T-helper 1 cell (primary cell): ENCODE results near the gene SPCS2.

Experiments used
- DNase-seq, 5 donors: peaks; one replicate each; pipeline ENCODE4 v3.0.0-alpha.2; 2012 to 2020
- total RNA-seq, 4 donors: gene quantifications; one replicate each; lab custom pipeline; 2026; lab: John Stamatoyannopoulos, UW

SPCS2 gene
- total RNA-seq, result 10.2 to 17.6 (median 14.2) reads per million in 4 donors

DNA sequence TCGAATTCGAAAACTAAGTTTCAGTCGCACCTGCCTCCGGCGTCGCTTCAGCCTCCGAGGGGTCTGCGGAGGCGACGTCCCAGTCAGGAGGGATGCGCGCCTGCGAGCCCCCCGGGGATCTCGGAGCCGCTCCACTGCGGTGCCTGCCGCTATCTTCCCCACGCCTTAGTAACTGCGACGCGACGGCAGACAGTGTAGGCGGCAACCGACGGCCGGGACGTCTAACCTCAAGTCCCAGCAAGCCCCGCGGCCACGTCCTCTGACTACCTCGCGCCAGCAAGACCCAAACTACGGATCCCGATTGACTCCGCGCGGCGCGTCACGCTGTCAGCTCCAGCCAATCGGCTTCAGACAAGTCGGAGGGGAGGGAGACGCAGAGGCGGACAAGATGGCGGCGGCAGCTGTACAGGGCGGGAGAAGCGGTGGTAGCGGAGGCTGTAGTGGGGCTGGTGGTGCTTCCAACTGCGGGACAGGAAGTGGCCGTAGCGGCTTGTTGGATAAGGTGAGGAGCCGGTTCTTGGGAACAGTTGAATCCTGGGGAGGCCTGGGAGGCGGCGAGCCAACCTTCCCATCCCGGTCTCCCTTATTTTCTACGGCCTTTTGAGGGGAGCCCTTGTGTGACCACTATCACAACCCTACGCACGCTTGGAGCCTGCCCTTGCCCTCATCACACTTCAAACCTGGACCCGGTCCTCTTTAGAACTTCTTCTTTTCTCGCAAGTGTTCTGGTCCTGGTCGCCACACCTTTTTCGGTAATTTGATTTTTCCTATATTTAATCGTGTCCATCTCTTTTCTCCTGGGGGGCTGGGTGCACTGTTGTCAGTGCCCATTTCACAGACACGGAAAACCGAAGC, at the start of gene SPCS2, which contains the start of gene XRRA1:
Gene SPCS2, plus strand, starts transcription at position 369 of the 855 bp plus-strand sequence. Its CDS starts 20 bp downstream, at position 389.
Gene XRRA1, minus strand, starts transcription at position 194 of the 855 bp plus-strand sequence. CDS start 8,213 bp downstream, outside the sequence.
- DNase-seq, result peak; percentile 95 to 98 (median 98)

DNA sequence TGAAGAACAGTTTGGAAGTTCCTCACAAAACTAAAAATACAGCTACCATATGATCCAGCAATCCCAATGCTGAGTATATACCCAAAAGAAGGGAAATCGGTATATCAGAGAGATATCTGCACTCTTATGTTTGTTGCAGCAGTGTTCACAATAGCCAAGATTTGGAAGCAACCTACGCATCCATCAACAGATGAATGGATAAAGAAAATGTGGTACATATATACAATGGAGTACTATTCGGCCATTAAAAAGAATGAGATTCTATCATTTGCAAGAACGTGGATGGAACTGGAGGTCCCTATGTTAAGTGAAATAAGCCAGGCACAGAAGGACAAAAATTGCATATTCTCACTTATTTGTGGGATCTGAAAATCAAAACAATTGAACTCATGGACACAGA, 46.7 kb upstream of the SPCS2 start:
- DNase-seq, result no peak

DNA sequence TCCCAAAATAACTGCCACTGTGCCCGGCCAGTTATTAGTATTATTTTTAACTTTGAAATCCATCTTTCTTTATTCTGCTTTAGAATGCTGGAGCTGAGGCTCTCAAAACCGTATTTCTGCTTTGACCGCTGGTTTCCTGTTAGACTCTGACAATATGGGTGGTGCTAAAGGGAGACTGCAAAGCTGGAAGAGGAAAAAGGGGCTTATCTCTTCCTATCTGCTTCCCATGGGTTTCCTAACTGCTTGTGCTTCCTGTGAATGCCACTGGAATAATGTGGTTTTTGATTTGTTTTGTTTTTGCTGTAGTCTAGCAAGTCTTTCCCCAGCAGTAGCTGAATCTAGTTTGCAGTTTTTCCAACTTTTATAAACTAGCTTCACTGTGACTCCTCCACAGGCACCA, 43.7 kb upstream of the SPCS2 start:
- DNase-seq, result no peak

DNA sequence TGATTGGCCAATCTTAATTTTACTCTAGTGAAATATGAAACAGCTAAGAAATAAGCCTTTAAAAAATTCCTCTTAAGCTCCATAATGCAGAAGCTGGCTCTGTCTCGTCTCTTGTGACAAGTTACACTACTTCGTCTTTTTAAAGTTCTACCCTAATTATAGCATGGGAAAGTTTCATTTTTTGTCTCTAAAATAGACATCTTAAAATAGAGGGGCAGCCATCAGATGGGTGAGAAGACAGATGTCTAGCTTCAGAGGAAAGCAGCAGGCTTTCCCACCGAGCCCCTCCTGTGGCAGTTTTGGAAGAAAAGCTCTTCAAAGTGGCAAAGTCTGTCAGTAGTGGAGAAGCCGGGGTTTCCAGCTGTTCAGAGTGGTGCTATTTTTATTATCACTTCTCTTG, 39.7 kb upstream of the SPCS2 start:
- DNase-seq, result no peak

DNA sequence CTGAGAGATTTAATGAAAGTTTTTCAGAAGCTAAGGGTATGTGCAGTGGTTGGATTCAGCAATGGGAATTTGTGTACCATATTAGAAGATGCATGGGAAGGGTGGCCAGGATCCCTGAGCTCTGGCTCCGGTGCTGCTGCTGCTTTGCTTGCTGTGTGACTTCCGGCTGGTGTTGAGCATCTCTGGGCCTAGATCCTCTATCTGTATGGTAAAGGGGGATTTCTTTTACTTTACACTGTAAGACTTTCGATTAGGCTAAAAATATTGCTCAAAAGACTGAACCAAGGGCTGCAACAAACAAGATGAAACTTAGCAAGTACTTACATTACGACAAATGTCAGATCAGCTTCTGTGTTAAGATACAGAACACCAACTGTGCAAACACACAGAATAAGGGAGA, 39.3 kb upstream of the SPCS2 start:
- no peak for DNase-seq

DNA sequence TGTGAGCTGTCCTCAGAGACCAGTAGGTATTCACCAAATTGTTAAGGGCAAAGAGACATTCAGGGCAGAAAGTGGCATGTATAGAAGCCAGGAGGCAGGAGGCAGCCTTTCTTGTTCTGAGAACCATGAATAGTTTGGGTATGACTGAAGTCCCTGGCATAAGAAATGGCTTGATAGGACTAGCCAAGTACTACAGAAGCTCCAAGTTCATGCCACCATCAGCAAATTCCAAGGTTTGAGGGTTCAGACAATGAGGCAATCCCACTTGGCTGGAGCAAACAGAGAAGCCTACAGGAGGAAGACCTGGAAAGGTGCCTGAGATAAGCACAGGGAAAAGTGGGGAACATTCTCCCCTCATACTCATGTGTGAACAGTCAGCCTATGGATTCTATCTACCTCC, 25.9 kb upstream of the SPCS2 start:
- DNase-seq, result no peak

DNA sequence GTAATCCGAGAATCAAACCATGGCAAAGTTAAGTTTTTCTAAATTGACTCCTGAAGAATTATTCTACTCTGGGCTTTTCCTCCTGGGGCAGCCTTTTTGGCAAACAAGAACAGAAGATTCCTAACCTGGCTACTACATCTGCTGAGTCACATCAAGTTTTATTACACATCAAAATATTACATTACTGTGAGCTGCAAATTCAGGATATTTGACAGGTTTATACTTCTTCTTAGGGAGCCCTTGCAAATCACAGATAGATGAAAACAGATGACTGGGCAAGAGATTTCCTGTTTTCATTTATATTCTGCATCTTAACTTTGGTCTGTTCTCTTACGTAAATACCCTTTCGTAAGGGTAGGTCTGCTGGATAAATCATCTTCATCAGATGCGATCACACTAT, 23.8 kb upstream of the SPCS2 start:
- no peak for DNase-seq

DNA sequence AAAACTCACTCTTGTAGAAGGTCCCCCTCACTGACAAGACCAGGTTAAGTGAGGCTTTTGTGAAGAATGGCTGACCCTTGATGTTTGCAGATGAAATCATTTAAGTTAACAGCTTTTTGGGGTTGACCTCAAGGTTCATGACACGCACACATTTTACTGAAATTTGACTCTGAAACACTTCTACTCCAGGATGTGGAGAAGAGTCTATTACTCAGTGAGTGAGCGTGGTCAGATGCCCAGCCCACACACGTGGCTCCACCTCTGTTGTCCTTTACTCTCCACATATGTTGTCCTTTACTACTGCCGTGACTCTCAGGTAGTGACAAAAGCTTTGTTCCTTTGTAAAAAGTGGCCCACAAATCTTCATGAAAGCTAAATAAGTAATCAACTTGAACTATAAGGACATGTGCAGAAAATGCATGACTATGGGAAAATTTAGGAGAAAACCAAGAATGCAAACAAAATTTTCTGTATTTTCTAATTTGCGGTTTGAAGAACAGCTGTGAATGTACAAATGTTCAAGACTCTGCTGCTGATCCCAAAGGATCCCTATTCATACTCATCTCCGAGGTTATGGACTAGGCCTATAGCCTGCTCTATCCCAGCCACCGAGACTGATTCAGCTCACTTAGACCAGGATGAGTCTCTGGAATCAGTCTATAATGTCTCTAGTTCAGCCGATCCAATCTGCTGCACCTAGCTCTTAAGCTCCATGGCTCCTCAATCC, 22.6 kb upstream of the SPCS2 start:
- peak in 1 of 5 donors; percentile 70 for DNase-seq

DNA sequence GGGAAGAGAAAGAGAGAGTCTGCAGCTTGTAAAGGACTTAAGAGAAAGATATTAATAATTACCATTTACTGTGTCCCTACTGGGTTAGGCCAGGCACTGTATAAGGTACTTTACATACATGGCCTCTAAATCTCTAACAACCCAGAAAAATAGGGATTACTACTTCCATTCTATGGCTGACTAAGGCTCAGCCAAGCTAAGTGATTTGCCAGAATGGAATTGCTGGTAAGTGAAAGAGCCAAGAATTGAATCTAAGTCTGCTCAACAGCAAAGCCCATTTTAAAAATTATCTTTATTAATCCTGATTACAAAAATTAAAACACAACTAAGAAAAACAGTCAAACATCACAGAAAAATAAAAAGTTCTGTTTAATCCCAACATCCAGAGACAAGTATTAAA, 21.6 kb upstream of the SPCS2 start:
- no peak for DNase-seq

DNA sequence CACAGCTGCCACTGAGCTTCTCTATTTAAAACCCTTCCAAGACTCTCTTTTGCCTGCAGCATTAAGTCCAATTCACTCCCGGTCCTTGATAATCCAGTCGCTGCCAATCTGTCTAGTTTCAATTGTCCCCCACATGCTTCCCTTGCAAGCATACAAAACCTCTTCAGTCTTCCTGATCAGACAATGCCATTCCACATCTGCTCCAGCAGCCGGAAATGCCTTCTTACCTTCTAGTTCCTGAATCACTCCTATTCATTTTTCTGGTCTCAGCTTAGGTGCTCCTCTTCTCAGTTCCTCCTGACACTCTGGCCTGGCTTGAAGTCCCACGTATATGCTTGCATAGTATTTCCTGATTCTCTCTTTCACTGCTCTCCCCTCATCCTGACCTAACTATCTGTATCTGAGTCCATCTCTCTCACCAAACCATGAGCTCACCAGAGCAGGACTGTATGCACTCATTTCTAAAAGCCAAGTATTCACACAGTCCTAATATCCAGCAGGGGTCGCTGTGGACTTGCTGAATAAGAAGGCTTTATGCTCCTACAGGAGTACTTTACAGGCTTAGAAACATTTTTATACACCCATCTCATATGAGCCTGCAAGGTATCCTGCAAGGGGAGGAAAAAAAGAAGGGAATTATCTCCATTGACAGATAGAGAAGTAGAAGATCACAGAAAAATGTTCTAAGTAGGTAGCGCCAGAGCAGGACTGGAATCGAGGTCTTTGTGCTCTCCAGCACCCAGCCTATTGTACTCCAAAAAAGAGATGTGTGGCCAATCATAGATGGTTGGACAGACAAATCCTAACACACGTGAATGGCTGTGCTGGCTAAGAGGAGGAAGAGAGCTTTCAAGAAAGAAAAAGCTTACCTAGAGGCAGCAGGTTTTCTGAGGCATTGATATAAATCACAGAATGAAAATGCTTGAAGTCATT, 19.4 kb upstream of the SPCS2 start:
- DNase-seq, result peak; percentile 17 to 82 (median 49)

DNA sequence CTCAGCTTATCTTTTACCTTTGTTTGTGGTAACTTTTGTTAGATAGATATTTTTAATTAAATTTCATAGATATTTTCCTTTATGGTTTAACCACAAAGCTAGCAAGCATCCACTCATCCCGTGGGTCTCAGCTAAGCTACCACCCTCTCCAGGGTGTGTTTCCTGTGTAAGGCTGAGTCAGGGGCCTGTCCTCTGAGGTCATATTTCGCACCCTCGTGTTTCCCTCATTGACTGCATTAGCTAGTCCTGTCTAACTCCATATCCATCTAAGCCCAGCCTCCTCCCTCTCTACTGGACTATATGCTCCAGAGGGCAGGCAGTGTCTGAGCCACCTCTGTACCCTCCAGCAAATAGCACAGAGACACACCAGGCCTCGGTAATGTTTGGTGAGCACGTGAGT, 16.9 kb upstream of the SPCS2 start:
- DNase-seq, result no peak

DNA sequence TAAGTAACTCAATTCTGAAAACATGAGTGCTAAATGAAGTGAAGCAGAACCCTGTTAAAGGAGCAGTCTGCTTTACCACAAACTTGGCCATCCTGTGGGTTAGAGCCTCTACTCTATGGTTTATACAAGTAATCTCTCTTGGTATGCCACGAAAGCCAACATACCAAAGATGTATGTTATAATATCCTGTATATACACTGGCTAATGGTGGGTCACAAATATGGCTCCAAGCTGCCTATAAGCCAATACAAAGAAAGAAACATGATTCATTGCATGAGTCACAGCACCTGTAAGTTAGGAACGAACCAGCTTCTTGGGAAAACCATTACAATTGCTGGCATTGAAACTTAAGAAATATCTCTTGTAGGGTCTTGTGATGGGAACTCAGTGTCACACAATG, 16.3 kb upstream of the SPCS2 start:
- peak in 1 of 5 donors; percentile 30 for DNase-seq

DNA sequence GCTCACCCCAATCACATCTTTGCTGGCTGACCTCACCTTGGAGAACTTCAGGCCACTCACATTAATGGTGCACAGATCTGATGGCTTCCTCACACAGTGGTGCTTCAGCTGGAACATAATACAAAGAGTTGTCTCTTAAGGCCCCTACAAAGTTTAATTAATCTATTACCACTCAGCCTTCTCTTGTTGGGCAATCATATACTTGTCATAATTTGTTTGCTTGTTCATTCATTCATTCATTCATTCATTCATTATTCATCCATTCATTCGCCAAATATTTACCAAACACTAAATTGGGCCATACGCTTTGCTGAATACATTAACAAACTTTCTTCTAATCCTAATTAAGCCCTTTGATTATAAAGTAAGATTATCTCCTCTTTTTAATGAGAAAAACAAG, 15.3 kb upstream of the SPCS2 start:
- no peak for DNase-seq

DNA sequence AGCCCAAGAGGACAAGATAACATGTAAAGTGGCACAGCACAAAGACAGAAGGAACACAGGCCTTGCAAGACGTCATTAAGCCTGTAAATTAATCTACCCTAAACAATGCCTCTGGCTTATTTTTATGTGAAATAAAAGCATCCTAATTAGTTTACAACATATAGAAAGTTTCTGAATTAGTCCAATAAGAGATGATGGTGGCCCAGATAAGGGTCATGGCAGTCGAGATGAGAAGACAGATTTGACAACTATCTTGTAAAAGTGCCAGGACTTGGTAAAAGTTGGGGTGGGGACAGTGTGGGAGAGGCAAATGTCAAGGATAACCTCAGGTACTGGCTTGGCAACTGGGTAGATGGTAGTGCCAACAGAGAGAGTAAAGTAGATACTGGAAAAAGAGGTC, 13.8 kb upstream of the SPCS2 start:
- DNase-seq, result no peak

DNA sequence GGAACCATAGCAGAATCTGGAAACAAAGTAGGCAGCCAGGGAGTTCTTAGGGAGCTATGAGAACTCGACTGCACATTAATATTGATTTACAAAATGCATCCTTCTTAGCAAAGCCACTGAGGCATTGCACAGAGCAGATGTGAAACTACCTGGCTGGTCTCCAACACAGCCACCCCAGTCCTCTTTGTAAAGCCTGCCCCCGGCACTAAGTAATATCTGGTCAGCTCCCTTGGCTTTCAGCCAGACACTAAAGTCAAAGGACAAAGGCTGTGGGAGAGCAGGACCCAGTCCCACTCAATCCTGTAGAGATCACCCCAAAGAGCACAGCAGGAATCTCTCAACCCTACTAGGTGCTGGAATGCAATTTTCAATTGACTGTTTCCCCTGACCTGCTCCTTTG, 13.0 kb upstream of the SPCS2 start:
- DNase-seq, result no peak

DNA sequence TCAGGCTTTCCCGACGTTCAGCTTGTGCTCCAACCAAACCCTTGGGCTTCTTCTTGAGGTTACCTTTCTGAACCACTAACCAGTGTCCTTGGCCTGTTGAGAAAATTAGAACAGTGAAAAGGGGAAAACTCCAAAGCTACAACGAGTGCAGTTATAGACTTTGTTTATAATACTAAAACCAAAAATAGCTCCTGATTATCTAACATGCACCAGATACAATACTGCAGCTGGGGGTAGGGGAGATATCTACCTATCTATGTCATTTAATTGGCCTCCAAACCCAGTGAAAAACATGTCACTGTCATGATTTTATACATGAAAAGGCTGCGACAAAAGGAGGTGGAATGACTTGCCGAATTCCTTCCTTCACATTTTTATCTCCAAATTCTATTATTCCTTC, 12.1 kb upstream of the SPCS2 start:
- DNase-seq, result no peak

DNA sequence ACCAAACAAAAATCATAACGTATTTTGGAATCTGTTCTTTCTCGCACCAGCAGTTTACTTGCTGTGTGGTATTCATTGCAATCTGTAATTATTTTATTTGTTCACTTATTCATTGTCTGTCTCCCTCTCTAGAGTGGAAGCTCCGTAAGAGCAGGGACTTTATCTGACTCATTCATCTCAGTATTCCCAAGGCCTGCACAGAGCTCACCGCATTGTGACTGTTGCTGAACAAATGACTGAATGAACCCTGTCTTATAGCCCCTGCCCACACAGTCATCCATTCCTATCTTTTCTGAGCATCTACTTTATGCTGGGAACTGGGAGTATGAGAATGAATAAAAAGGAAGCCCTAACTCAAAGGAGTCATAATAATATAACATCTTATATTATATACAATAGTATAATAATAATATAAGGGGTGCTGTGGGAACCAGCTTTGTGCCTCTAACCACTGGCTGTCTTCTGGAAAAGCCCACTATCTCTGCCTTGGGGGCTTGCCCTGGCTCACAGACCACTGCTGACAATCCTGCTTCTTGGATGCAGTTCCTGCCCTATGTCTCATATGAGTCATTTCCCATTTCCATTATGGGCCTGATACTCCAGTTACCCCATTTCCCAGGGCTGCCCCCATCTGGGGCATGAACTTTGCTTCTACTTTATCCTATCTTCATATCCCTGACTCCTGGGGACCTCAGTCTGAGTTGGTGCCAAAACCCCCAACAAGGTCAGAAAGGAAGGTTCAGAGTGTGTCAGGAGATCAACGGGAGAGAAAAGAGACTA, 11.2 kb upstream of the SPCS2 start:
- no peak for DNase-seq

DNA sequence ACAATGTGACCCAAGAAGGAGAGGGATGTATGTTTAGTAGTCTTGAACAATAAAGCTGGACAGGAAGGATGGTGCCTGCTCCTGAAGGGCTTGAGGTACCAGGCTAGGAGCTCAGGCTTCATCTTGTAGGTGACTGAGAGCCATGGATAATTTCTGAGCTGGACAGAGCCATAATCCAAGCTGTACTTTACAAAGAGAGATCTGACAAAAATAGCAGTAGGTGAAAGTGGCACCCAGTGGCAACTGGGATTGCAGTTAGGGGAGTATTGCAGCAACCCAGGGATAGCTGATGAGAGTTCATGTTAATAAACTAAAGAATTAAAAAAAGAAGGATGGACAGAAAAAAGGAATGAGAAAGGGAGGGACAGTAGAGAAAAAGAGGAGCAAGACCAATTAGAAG, 7.6 kb upstream of the SPCS2 start:
- DNase-seq, result no peak

DNA sequence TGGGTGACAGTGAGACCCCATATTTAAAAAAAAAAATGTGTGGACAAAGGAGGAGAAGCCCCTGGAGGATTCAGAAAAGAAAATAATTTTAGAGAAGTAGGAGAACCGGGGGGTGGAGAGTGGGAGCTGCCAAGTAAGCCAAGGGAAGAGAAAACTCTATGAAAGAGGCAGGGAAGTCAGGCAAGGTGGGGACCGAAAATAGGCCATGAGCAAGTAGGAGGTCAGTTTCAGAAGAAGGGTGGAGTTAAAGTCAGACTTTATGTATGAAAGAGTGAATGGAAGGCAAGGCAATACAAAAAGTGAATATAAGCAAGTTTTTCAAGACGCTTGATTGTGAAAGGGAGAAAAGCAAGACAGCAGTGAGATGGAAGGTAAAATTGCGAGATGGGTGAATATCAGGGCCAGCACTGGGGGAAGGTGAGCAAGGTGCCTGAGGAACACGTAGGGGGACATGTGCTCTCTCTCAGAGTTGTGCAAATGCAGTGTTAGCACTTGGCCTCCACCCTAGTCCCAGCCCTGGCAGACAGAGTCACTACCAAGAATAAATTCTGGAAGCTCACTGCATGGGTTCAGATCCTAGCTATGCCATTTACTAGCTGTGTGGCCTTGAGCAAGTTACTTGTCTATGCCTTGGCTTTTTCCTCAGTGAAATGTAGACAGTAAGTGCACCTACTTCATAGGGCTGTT, 6.8 kb upstream of the SPCS2 start:
- no peak for DNase-seq

DNA sequence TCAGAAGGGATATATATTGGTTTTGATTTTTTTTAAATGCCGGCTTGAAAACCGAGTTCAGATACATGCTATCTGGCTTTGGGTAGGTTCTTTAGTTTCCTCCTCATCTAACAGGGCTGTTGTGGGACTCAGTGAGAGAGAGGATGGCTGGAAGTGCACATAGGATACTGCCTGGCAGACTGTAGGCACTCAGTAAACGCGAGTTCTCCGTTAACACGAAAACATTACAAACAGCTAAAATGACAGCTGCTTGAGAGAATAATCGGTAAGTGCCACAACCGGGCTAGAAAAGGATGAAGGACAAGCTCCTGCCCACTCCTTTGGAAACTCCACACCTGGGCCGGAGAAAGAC, 544 bp upstream of the SPCS2 start:
- no peak for DNase-seq

DNA sequence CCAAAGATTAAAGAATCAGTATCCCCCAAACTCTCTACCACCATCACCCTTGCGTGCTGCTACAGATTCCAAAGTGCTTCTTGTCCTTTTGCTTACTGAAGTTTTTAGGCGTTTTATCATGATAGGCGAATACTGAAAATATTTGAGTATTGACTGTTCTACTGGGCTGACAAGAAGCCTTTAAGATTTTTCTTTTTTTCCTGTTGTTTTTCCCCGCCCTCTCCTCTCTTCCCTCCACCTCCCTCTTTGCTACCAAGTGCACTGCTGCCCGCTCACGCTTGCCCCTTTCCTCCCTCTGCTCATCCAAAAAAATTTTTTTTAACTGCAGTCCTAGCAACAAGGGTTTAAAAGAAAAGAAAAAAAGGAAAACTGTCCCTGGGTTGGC, 679 bp downstream of the SPCS2 start:
- no peak for DNase-seq
